HEK293 (cell line): ENCODE results near the gene HSP90AA1.

Experiments
- CTCF ChIA-PET: fragments of 350-600 bp; formaldehyde crosslinking; extraction: SDS; loops from one replicate; lab custom pipeline; 2021; ENCODE audit warnings: antibody characterized with exemption; lab: Yijun Ruan, JAX
- POLR2A ChIA-PET: fragments of 300-600 bp; formaldehyde crosslinking; extraction: SDS; loops from one replicate; lab custom pipeline; 2020; ENCODE audit warnings: antibody characterized with exemption, inconsistent platforms; lab: Yijun Ruan, JAX
- H3K27ac ChIP-seq: fragments of 200-500 bp; sonication (Bioruptor generic); 2 replicates; pipeline ENCODE4 v1.5.1; 2014; ENCODE audit warnings: low read depth, low read length, control low read depth, inconsistent platforms; ENCODE audit errors: extremely low read depth
- H3K36me3 ChIP-seq, 2 experiments: fragments of 200-500 bp in 1 of 2; sonication (Bioruptor generic) in 1 of 2; 1 replicate in 1 of 2; 2 replicates in 1 of 2; pipeline ENCODE4 v1.5.1; 2014 to 2017; ENCODE audit warnings: inconsistent platforms in 2 of 2, low read length in 2 of 2; ENCODE audit not compliant: control insufficient read depth in 2 of 2, insufficient read depth in 1 of 2
- H3K4me1 ChIP-seq: fragments of 200-500 bp; sonication (Bioruptor generic); 2 replicates; pipeline ENCODE4 v1.5.1; 2014; ENCODE audit warnings: mild to moderate bottlenecking, low read length, inconsistent platforms; ENCODE audit not compliant: control insufficient read depth, insufficient read depth
- H3K4me3 ChIP-seq: 2 replicates; pipeline ENCODE4 v1.5.1; 2011; ENCODE audit warnings: low read depth, mild to moderate bottlenecking, control low read depth, low read length, moderate library complexity
- H3K9me3 ChIP-seq: fragments of 200-500 bp; sonication (Bioruptor generic); 2 replicates; pipeline ENCODE4 v1.5.1; 2014; ENCODE audit warnings: low read depth, low read length, inconsistent platforms; ENCODE audit not compliant: control insufficient read depth, insufficient read depth
- CTCF ChIP-seq: fragments of 450-650 bp; formaldehyde crosslinking; IDR thresholded peaks from 2 replicates; pipeline ENCODE4 v1.5.1; 2016; ENCODE audit warnings: missing biosample characterization, missing genetic modification characterization
- IKZF3 ChIP-seq: fragments of 450-650 bp; IDR thresholded peaks from 2 replicates; pipeline ENCODE4 v1.5.0; 2018; ENCODE audit warnings: missing biosample characterization, mild to moderate bottlenecking, missing genetic modification characterization, moderate library complexity
- PATZ1 ChIP-seq: fragments of 450-650 bp; formaldehyde crosslinking; IDR thresholded peaks from 2 replicates; pipeline ENCODE4 v1.5.1; 2016; ENCODE audit warnings: missing biosample characterization, missing genetic modification characterization
- PRDM1 ChIP-seq: fragments of 450-650 bp; formaldehyde crosslinking; IDR thresholded peaks from 2 replicates; pipeline ENCODE4; 2016; ENCODE audit warnings: missing biosample characterization, missing genetic modification characterization
- RBAK ChIP-seq: fragments of 450-650 bp; formaldehyde crosslinking; IDR thresholded peaks from 2 replicates; pipeline ENCODE4 v1.5.1; 2016; ENCODE audit warnings: missing biosample characterization, missing genetic modification characterization
- SP3 ChIP-seq: fragments of 450-650 bp; formaldehyde crosslinking; IDR thresholded peaks from 2 replicates; pipeline ENCODE4 v1.5.1; 2016; ENCODE audit warnings: missing biosample characterization, missing genetic modification characterization
- TCF7L2 ChIP-seq: IDR thresholded peaks from 2 replicates; pipeline ENCODE4 v1.6.1; 2011; ENCODE audit warnings: low read depth, mild to moderate bottlenecking, inconsistent platforms, low read length, moderate library complexity, borderline replicate concordance
- TRIM28 ChIP-seq: IDR thresholded peaks from 2 replicates; pipeline ENCODE4 v1.6.1; 2011; ENCODE audit warnings: low read length, control low read depth, borderline replicate concordance
- ZBTB17 ChIP-seq: fragments of 450-650 bp; formaldehyde crosslinking; IDR thresholded peaks from 2 replicates; pipeline ENCODE4 v1.5.1; 2016; ENCODE audit warnings: missing biosample characterization, missing genetic modification characterization
- ZEB2 ChIP-seq: fragments of 450-650 bp; formaldehyde crosslinking; IDR thresholded peaks from 2 replicates; pipeline ENCODE4 v1.5.1; 2016; ENCODE audit warnings: missing biosample characterization, missing genetic modification characterization
- ZNF157 ChIP-seq: fragments of 450-650 bp; formaldehyde crosslinking; IDR thresholded peaks from 2 replicates; pipeline ENCODE4 v1.5.1; 2016; ENCODE audit warnings: missing biosample characterization, missing genetic modification characterization
- ZNF16 ChIP-seq: fragments of 450-650 bp; formaldehyde crosslinking; IDR thresholded peaks from 2 replicates; pipeline ENCODE4 v1.5.1; 2016; ENCODE audit warnings: low read depth, missing biosample characterization, missing genetic modification characterization
- ZNF223 ChIP-seq: fragments of 450-650 bp; formaldehyde crosslinking; IDR thresholded peaks from 2 replicates; pipeline ENCODE4 v1.5.1; 2016; ENCODE audit warnings: missing biosample characterization, missing genetic modification characterization
- ZNF266 ChIP-seq: fragments of 450-650 bp; formaldehyde crosslinking; IDR thresholded peaks from 2 replicates; pipeline ENCODE4 v1.5.1; 2016; ENCODE audit warnings: missing biosample characterization, missing genetic modification characterization, low read depth
- ZNF302 ChIP-seq: fragments of 450-650 bp; formaldehyde crosslinking; IDR thresholded peaks from 2 replicates; pipeline ENCODE4 v1.5.1; 2016; ENCODE audit warnings: missing biosample characterization, missing genetic modification characterization, low read depth
- ZNF423 ChIP-seq: fragments of 450-650 bp; formaldehyde crosslinking; IDR thresholded peaks from 2 replicates; pipeline ENCODE4 v1.5.1; 2016; ENCODE audit warnings: missing biosample characterization, missing genetic modification characterization
- ZNF621 ChIP-seq: fragments of 450-650 bp; formaldehyde crosslinking; IDR thresholded peaks from 2 replicates; pipeline ENCODE4 v1.5.1; 2017; ENCODE audit warnings: missing biosample characterization, missing genetic modification characterization
- ZNF654 ChIP-seq: fragments of 450-650 bp; formaldehyde crosslinking; IDR thresholded peaks from 2 replicates; pipeline ENCODE4 v1.5.1; 2016; ENCODE audit warnings: low read depth, missing biosample characterization, missing genetic modification characterization
- ZNF768 ChIP-seq: fragments of 450-650 bp; formaldehyde crosslinking; IDR thresholded peaks from 2 replicates; pipeline ENCODE4 v1.5.1; 2018; ENCODE audit warnings: missing biosample characterization, mild to moderate bottlenecking, missing genetic modification characterization
- ZSCAN30 ChIP-seq: fragments of 450-650 bp; IDR thresholded peaks from 2 replicates; pipeline ENCODE4 v1.5.1; 2018; ENCODE audit warnings: missing biosample characterization, mild to moderate bottlenecking, missing genetic modification characterization, moderate library complexity
- TF ChIP-seq, protein P1 (sequence below): fragments of 450-650 bp; formaldehyde crosslinking; IDR thresholded peaks from 2 replicates; pipeline ENCODE4 v1.5.1; 2016; ENCODE audit warnings: missing biosample characterization, missing genetic modification characterization
- TF ChIP-seq, protein P2 (sequence below): fragments of 450-650 bp; formaldehyde crosslinking; IDR thresholded peaks from 2 replicates; pipeline ENCODE4 v1.5.1; 2016; ENCODE audit warnings: missing biosample characterization, missing genetic modification characterization
- TF ChIP-seq, protein P3 (sequence below): fragments of 450-650 bp; formaldehyde crosslinking; IDR thresholded peaks from 2 replicates; pipeline ENCODE4 v1.5.1; 2016; ENCODE audit warnings: missing biosample characterization, missing genetic modification characterization

HSP90AA1 gene

GRCh38 chr14:102097441-102098135 is 10.7 kb upstream of the HSP90AA1 start:
- H3K36me3 ChIP-seq = no peaks in the 10 kb centered on the region; a peak in 1 of 3 replicates
- H3K27ac ChIP-seq = no peak overlapping the region
- CTCF ChIA-PET = interaction anchor here (0.7 to 3.5 kb wide), 13 partner anchors 8 to 391 kb away, joined by 3 to 29 read pairs (median 6); no protein-coding TSS in a partner anchor
- no peaks in the 10 kb centered on the region for H3K4me1 ChIP-seq
- no peaks in the 10 kb centered on the region for H3K9me3 ChIP-seq
- H3K4me3 ChIP-seq = no peak overlapping the region
- no peak for TF ChIP-seq ZNF157
- no peak for TF ChIP-seq ZNF223 (tag by site-specific recombination)
- TF ChIP-seq ZNF621 (tag by site-specific recombination) = no peak
- TF ChIP-seq ZNF266 (tag by site-specific recombination) = no peak
- no peak for TF ChIP-seq RBAK (tag by site-specific recombination)
- no peak for TF ChIP-seq PATZ1 (tag by site-specific recombination)
- no peak for TF ChIP-seq TRIM28
- POLR2A ChIA-PET = no interaction called here

DNA sequence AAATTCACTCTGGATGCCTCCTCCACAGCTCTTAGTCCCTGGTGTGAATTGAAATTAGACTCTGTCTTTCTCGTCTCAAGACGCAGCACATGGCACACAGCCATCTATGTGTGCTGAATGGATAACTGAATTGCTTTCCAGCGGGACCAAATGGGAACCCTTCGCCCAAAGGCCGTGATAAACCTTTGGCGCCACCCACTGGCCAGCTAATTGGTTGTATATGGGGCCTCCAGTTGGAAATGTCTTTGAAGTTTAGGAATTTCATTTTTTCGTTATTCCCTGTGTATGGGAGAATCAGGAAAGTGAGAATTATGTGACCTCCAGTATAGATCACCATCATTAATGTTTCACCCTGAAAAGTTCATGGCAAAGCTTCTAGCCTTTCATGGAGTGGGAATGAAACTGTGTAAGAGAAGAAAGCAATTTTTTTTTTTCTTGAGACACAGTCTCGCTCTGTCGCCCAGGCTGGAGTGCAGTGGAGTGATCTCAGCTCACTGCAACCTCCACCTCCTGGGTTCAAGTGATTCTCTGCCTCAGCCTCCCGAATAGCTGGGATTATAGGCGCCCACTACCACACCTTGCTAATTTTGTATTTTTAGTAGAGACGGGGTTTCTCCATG is 9.8 kb upstream of the HSP90AA1 start:
- Histone ChIP-seq H3K36me3 (no peaks in the 10 kb centered on the region; a peak in 1 of 3 replicates), H3K27ac (no peak overlapping the region), H3K4me1 (no peaks in the 10 kb centered on the region), H3K9me3 (no peaks in the 10 kb centered on the region), H3K4me3 (no peak overlapping the region)
- ChIA-PET POLR2A (interaction anchor here (0.9 kb wide), 1 partner anchor 9 kb away, joined by 3 read pairs; no protein-coding TSS in a partner anchor), CTCF (interaction anchor here (0.5 to 3.5 kb wide), 43 partner anchors 9 to 1049 kb away, joined by 3 to 29 read pairs (median 4); no protein-coding TSS in a partner anchor)
- TF ChIP-seq, protein P1, sequence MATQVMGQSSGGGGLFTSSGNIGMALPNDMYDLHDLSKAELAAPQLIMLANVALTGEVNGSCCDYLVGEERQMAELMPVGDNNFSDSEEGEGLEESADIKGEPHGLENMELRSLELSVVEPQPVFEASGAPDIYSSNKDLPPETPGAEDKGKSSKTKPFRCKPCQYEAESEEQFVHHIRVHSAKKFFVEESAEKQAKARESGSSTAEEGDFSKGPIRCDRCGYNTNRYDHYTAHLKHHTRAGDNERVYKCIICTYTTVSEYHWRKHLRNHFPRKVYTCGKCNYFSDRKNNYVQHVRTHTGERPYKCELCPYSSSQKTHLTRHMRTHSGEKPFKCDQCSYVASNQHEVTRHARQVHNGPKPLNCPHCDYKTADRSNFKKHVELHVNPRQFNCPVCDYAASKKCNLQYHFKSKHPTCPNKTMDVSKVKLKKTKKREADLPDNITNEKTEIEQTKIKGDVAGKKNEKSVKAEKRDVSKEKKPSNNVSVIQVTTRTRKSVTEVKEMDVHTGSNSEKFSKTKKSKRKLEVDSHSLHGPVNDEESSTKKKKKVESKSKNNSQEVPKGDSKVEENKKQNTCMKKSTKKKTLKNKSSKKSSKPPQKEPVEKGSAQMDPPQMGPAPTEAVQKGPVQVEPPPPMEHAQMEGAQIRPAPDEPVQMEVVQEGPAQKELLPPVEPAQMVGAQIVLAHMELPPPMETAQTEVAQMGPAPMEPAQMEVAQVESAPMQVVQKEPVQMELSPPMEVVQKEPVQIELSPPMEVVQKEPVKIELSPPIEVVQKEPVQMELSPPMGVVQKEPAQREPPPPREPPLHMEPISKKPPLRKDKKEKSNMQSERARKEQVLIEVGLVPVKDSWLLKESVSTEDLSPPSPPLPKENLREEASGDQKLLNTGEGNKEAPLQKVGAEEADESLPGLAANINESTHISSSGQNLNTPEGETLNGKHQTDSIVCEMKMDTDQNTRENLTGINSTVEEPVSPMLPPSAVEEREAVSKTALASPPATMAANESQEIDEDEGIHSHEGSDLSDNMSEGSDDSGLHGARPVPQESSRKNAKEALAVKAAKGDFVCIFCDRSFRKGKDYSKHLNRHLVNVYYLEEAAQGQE (tag by site-specific recombination) = peak; percentile 46; the same call in 1 of the 2 replicates
- TF ChIP-seq ZNF302 (no peak), PRDM1 (tag by site-specific recombination) (no peak), ZNF768 (tag by site-specific recombination) (no peak), CTCF (tag by site-specific recombination) (peak; percentile 45), TCF7L2 (peak; percentile 52; the same call in 1 of the 2 replicates), ZNF16 (tag by site-specific recombination) (no peak), IKZF3 (tag by site-specific recombination) (peak; percentile 86), ZSCAN30 (peak; percentile 55; the same call in 1 of the 2 replicates), ZEB2 (0 out of 2 replicates have a peak, but pooled peaks have one; percentile 34), ZNF654 (tag by site-specific recombination) (peak; percentile 96), ZBTB17 (tag by site-specific recombination) (peak; percentile 53), SP3 (no peak), ZNF423 (no peak)
- TF ChIP-seq, protein P2, sequence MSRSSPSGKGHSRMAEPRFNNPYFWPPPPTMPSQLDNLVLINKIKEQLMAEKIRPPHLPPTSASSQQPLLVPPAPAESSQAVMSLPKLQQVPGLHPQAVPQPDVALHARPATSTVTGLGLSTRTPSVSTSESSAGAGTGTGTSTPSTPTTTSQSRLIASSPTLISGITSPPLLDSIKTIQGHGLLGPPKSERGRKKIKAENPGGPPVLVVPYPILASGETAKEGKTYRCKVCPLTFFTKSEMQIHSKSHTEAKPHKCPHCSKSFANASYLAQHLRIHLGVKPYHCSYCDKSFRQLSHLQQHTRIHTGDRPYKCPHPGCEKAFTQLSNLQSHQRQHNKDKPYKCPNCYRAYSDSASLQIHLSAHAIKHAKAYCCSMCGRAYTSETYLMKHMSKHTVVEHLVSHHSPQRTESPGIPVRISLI (tag by site-specific recombination) = peak; percentile 87
- TF ChIP-seq, protein P3, sequence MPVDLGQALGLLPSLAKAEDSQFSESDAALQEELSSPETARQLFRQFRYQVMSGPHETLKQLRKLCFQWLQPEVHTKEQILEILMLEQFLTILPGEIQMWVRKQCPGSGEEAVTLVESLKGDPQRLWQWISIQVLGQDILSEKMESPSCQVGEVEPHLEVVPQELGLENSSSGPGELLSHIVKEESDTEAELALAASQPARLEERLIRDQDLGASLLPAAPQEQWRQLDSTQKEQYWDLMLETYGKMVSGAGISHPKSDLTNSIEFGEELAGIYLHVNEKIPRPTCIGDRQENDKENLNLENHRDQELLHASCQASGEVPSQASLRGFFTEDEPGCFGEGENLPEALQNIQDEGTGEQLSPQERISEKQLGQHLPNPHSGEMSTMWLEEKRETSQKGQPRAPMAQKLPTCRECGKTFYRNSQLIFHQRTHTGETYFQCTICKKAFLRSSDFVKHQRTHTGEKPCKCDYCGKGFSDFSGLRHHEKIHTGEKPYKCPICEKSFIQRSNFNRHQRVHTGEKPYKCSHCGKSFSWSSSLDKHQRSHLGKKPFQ (tag by site-specific recombination) = peak; percentile 81
